GM19240 (cell line): Measurements from ENCODE around the gene CRIP1.

Source experiments
- DNase-seq: peaks from one replicate; pipeline ENCODE4 v3.0.0; 2011; ENCODE audit warnings: low spot score; ENCODE audit not compliant: insufficient read length

The CRIP1 gene

GRCh38 chr14:105480199-105480746 lies 6.4 kb upstream of the CRIP1 start:
- no peak for DNase-seq

GRCh38 chr14:105480807-105481801 lies 5.6 kb upstream of the CRIP1 start:
- peak; percentile 99 for DNase-seq

- peak; percentile 98 for DNase-seq
Observed at GRCh38 chr14:105481886-105482457, 4.7 kb upstream of the CRIP1 start.

- no peak for DNase-seq
Observed at GRCh38 chr14:105482486-105483110, 4.1 kb upstream of the CRIP1 start.

GRCh38 chr14:105483300-105484068 lies 3.2 kb upstream of the CRIP1 start:
- DNase-seq, result no peak

- DNase-seq, result no peak
Observed at GRCh38 chr14:105484069-105484996, 2.4 kb upstream of the CRIP1 start.

GRCh38 chr14:105484997-105485393 lies 1.7 kb upstream of the CRIP1 start:
- DNase-seq, result no peak

- no peak for DNase-seq
Observed at GRCh38 chr14:105485739-105486162, 935 bp upstream of the CRIP1 start.

- no peak for DNase-seq
Observed at GRCh38 chr14:105486974-105487448, 325 bp downstream of the CRIP1 start.

- DNase-seq, result no peak
Observed at GRCh38 chr14:105487449-105487985, 831 bp downstream of the CRIP1 start.

- DNase-seq, result no peak
Observed at GRCh38 chr14:105487986-105488777, 1.5 kb downstream of the CRIP1 start.

GRCh38 chr14:105488781-105489541 lies 2.3 kb downstream of the CRIP1 start:
- DNase-seq, result no peak

GRCh38 chr14:105489542-105490266 lies 3.0 kb downstream of the CRIP1 start:
- DNase-seq, result no peak

GRCh38 chr14:105490267-105490571 lies 3.5 kb downstream of the CRIP1 start:
- DNase-seq, result no peak

- DNase-seq, result peak; percentile 92
Observed at GRCh38 chr14:105490572-105491365, 4.1 kb downstream of the CRIP1 start, which contains the start of gene TEDC1. TEDC1 (plus strand) TSS chr14:105491246; CDS start chr14:105491376, 130 bp downstream.

GRCh38 chr14:105491366-105491973 lies 4.8 kb downstream of the CRIP1 start:
- DNase-seq, result no peak
